GM19468 (cell line): ENCODE results near the gene CNPY3.
"Not testable (repeated sequence)": the region's sequence is repeated elsewhere in the genome, so short reads cannot be mapped to it uniquely, and the experiment has no call there.

ENCODE experiments used
- ATAC-seq: cut with Tn5 transposase; IDR thresholded peaks from one replicate; pipeline ENCODE4 v1.9.1; 2021; ENCODE audit warnings: mild to moderate bottlenecking, moderate library complexity, moderate number of reproducible peaks; ENCODE audit not compliant: unreplicated experiment; ENCODE audit errors: extremely low read depth

The CNPY3 gene

DNA sequence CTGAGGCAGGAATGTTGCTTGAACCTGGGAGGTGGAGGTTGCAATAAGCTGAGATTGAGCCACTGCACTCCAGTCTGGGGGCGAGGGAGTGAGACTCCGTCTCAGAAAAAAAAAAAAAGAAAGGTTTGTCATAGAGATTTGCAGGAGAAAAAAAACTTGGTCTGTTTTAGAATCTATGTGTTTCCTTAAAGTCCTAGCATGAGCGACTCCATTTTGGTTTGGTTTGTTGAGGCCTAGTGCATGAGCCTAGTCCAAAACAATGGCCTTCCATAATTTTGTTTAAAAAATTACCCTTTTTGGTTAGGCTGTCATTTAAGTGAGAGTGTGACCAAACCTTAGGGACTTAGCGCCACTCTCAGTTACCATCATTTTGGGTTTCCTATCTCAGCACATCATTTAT is 23.1 kb downstream of the CNPY3 start:
- ATAC-seq: no peak

DNA sequence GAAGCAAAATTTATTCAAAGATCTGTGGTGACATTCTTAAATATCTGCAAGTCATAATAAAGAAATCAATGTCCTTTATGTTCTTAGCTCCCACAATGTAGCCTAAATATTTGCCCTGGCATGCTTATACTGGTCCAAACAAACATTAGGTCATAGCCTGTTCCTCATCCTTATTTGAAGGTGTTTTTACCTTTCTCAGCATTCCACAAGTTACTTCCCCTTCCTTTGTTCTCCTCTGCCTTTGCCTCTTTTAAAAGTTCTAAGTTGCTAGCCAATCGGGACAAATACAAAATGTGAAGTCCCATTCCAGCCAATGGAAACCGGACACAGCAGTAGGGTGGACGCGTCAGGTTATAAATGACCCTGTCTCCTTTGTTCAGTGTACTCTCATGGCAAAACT is 25.1 kb downstream of the CNPY3 start:
- not testable (repeated sequence) for ATAC-seq

DNA sequence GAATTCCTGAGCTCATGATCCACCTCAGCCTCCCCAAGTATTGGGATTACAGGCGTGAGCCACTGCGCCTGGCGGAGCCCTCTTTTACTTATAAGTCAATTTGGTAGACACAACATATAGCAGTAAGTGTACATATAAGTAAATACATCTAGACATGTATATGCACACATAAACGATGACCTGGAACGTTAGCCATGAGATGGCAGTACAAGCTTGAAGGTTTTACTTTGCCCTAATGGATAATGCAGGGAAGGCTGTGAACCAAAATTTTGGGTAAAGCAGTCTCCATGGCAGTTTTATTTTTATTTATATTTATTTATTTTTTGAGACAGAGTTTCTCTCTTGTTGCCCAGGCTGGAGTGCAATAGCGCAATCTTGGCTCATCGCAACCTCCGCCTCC is 28.8 kb downstream of the CNPY3 start:
- ATAC-seq: no peak

DNA sequence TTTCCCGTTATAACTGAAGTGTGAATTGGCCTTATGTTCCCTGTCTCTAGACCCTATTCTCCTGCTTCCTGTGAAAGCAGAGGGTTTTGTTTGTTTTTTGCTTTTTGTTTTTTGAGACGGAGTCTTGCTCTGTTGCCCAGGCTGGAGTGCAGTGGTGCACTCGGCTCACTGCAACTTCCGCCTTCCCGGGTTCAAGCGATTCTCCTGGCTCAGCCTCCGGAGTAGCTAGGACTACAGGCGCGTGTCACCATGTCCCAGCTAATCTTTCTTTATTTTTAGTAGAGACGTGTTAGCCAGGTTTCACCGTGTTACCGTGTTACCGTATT is 30.6 kb downstream of the CNPY3 start:
- ATAC-seq: no peak

DNA sequence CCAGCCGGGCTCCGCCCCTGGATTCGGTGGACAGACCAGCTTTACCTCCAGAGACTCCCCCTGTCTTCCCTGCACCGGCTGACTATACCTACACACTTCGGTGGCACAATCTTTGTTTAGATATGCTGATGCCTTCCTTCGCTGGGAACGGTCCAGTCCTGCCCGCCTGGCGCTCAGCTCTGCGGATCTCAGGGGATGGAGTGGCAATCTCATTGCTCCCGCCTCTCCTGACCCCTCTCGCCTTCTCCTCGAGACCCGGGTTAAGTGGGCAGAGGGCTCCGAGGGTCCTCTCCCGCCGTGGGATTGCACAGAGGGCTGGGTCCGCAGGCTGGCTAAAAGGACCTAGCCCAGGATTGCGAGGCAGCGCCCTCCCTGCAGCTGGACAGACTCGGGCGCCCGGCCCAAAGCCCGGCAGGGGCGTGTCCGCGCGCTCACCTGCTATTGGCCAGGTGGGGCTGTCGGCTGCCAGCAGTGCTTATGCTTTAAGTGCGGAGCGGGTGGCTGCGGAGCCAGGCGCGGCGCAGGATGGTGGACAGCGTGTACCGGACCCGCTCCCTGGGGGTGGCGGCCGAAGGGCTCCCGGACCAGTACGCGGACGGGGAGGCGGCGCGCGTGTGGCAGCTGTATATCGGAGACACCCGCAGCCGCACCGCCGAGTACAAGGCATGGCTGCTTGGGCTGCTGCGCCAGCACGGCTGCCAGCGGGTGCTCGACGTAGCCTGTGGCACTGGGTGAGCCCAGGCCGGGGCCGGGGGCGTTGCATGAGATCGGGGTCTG is 31.2 kb downstream of the CNPY3 start, which contains the start of gene GNMT:
TSS of gene GNMT (plus strand) at position 512 of the 777 bp plus-strand sequence. CDS start at position 526, 14 bp downstream.
- no peak for ATAC-seq

DNA sequence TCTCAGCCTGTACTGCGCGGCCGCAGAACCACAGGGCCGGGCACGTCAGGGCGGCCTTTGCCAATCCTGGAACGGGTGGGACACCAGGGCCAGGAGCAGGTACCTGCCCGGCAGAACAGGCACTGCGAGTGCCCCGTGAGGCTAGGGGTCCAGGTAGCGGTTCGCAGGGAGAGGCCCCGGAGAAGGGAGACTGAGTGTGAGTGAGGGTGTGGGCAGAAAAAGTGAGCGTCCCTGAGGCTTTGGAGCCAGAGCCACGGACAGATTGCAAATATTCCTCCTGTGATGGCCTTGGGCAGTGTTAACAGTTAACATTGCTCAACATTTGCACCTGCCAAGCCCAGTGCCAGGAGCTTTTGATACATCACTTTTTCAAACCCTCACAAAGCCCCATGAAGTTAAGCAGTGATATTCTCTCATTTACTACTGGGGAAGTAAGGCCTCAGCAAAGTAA is 31.8 kb downstream of the CNPY3 start:
- no peak for ATAC-seq

DNA sequence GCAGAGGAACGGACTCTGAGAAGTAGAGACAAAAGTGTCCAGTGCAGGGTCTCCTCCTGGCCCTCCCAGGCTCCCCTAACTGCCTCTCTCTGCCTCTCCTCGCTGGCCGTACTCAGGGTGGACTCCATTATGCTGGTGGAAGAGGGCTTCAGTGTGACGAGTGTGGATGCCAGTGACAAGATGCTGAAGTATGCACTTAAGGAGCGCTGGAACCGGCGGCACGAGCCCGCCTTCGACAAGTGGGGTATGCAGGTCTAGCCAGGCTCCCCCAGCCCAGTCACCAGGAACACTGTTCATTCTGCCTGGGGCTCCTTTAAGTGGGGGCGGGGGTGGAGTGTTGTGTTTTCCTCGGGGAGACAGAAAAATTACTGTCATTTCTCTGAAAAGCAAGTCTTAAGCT is 32.8 kb downstream of the CNPY3 start:
- no peak for ATAC-seq

DNA sequence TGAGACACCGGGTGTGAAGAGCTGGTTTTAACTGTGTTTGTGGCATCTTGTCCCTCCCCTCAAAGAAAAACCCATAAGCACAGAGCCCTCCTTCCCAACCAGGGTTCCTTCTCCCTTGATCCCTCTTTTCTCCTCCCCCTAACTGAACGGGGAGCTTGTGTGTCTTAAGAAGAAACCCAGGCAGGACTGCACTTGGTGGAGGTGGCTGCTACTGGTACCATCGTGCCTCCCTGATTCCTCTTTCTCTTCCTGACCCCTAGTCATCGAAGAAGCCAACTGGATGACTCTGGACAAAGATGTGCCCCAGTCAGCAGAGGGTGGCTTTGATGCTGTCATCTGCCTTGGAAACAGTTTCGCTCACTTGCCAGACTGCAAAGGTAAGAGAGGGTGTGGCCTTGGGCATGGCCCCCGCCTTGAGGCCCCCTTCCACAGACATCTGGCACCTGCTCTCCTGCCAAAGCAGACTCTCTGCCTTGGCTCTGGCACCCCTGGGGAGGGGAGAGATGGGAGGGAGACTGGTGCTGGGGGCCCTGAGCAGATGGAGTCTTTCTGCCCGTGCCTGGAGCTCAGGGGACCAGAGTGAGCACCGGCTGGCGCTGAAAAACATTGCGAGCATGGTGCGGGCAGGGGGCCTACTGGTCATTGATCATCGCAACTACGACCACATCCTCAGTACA is 33.4 kb downstream of the CNPY3 start:
- no peak for ATAC-seq

DNA sequence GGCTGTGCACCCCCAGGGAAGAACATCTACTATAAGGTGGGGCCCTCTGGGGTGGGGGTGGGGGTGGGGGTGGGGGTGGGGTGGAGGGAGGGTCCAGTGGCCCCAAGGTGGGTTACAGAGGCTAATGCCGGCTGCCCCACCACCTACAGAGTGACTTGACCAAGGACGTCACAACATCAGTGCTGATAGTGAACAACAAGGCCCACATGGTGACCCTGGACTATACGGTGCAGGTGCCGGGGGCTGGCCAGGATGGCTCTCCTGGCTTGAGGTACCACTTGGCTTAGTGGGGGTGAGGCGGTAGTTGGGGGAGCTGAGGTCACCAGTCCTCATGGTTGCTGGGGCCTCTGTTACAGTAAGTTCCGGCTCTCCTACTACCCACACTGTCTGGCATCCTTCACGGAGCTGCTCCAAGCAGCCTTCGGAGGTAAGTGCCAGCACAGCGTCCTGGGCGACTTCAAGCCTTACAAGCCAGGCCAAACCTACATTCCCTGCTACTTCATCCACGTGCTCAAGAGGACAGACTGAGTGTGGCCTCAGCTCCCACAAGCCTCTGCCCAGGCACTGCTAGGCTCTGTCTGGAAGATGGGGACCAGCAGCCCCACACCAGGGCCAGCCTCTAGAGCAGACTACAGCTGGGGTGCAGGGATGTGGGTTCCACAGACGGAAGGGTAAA is 34.0 kb downstream of the CNPY3 start:
- ATAC-seq: no peak

DNA sequence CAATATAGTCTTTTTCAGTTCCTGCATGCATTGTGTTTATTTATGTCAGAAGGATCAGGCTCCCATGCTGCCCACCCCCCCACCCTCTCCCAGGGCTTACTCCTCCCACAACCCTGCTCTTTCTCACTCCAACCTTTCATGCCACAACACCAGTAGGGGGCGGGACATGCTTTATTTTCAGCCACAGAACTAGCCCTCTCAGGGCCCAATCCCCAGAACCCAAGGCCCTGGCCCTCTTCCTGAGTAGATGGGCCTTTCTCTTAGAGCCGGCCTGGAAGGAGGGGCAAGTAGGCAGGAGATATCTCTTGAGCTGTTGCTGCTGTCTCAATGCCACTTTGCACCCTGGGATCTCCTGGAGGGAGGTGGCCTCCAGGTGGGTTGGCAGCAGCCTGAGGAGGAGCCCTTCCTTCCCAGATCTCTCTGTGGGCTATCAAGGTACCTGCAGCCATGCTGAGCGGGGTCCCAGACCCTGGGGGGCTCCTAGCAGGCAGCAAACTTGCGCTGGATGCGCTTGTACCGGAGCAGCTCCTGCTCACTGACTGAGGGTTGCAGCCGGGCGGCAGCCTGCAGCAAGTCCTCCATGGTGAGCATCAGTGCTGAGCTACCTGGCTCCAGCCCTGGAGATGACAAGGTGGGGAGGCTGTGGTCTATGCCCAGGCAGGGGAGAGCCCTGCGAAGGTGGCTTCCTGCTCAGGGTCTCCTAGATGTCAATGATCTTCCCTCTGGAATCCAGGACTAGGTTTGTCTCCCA is 34.8 kb downstream of the CNPY3 start:
- no peak for ATAC-seq

DNA sequence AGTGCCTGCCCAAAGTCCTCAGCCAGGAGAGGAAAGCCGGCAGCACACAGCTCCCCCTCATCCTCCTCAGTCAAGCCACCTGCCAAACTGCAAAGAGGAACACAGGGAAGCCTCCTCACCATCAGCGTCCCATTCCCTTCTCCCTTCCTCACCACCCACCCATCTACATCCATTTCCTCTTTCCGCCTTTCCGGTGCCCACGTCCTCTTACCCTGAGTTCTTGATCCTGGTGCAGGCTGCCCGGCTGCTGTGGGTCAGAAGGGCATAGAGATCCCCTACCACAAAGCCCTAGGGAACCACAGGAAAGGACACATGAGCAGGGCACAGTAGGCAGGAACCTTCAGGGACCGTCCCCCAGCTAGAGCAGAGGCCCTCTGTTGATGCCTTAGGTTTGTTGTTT is 37.3 kb downstream of the CNPY3 start:
- no peak for ATAC-seq

DNA sequence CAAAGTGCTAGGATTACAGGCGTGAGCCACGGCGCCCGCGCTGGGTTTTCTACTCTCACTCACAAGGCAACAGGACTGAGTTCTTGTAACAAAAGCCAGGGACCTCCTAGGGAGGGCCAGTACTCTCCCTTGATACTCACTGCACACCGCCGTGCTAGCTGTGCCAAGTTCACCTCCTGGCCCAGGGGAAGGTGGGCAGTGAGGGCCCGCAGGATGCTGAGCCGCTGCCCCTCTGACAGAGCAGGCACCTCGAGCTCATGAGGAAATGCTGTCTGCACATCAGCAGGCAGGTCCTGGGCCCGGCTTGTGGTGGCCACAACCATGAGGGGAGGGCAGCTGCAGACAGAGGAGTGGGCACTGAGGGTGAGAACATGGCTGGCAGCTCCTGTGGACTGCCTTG is 37.9 kb downstream of the CNPY3 start:
- ATAC-seq: no peak

DNA sequence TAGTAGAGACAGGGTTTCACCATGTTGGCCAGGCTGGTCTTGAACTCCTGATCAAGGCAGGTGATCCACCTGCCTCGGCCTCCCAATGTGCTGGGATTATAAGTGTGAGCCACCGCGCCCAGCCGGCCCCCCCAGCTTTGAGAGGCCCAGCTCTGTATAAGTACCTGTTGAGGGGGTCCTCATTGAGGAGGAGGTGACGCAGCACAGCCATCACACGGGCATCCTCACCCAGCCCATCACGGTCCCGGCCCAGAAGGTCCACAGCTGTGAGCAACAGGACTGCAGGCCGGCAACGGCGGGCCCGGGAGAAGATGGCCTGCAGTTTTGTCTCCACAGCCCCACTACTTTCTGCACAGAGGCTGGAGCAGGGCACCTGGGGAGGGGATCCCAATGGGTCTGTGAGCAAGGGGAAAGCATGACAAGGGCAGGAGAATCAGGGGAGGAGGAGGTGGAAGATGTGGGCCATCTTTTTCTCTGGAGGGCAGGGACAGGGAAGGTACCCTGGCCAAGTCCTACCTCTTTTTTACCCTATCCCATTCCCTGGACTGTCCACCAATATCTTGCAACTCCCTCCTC is 38.9 kb downstream of the CNPY3 start:
- ATAC-seq: no peak

DNA sequence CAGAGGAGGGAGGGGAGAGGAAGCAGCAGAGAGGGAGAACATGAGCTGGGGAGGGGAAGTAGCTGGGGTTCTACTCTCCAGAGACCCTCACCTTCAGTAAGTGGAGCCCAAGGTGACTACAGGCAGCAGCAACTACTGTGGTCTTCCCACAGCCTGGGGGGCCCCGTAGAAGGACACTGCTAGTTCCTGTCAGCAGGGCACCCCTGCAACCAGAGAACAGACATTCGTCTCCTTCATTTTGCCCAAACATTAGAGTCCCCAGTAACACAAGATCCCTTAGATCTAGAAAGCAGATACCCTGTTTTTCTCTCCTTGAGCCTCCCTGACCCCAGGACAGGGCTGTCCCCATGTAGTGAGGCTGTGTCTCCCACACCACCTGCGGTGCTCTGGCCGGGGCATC is 39.5 kb downstream of the CNPY3 start:
- ATAC-seq: no peak

DNA sequence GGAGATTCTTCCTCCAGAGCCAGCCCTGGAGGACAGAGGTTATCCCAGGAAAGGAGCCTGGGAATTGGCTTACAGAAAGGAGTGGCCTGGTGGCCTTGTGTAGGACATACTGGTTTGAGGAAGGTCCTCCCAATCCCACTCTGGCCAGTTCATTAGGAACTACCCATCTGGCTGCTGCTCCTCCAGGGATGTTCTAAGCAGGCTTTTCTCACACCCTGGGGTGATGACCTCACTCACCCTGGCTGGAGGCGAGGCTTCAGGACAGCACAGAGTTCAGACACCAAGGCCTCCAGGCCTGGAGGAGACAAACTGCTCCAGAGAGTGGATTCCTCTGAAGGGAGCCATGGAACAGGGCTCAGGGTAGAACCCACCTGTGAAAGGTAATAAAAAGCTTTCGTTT is 40.2 kb downstream of the CNPY3 start:
- no peak for ATAC-seq

DNA sequence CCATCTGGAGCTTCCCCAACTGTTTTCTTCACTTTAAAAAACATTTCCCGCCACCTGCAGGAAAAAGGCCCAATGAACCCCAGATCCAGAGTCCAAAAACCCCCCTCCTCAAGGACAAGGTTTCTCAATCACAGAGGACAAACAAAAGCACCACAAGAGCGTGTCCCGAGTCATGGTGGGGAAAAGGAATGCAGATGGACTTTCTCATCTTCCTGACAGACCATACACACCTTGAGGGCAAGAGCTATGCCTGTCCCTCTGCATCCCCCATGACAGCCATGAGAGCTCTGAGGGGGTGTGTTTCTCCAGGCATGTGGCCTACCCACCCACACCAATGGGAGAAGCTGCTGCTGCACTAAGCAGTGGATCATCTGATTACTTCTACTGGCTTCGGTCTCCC is 40.7 kb downstream of the CNPY3 start:
- no peak for ATAC-seq

DNA sequence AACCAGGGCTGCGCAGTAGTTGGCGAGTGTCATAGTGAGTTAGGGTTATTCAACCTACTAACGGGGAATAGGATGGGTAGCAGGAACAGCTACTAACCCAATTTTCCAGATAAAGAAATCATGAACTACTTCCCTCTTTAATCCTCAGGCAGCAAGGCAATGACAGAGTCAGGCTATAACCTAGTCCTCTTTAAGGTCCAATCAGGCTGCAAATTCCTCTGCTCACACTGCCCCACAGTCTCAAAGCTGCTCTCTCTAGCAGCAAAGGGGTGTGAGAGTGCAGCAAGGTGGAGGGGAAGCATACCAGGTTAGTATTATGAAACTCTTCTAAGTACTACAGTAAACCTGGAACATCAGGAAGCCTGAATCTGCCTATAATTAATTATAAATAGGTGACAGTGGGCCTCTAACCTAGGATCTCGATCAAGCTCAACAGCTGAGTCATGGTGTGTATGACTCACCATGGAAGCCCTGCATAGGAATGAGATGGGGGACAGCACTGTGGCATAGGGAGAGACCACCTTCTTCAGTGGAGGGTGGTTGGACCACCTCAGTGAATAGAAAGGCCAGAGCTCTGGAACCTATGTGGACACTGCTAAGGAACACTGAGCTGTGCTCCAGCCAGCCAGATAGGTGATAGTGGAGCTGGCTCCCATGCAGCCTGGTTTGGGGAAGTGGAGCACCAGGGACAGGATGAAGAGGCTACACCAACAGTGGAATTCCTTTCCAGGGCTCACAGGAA is 41.8 kb downstream of the CNPY3 start:
- ATAC-seq: no peak

DNA sequence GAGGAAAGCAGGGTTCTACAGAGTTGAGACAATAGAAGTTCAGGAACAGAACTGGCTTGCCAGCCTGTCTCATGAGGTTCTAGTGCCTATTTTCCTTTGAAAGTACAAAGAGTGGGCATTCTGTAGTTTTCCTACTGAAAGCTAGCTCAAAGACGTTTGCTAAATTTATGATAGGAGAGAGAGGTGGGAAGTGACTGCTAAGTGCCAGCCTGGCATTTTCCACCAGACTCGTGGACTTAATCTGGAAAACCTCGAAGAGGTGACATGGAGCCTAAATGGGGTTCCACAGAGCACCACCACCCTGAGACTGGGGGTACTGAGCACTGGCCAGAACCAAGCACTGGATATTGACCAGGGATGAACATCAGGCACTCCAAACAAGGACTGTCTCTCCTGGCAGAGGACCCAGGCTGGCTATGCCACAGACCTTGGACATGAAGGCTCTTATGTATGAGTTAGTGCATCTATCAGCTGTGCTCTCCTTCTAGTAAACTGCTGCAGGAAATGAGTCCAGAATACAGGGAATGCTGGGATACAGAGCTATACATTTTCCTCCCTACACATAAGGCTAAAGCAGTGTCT is 42.6 kb downstream of the CNPY3 start:
- ATAC-seq: no peak

DNA sequence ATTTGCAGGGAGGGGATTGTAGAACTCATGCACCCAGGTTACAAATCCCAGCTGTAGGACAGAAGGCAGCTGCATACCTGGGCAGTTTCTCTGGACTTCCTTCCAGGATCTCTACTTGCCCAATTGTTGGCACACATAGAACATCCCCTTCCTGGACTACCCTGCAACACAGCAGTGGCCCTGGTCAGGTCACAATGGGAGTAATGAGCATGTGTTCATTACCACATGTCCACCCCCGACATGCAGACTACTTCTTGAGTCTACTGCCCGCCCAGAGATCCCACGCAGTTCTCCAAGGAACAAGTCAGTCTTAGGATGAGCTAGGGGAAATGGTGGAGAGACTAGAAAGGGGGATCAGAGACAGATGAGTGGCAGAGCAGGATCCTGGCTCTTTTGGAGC is 44.6 kb downstream of the CNPY3 start:
- no peak for ATAC-seq
